Measurements from ENCODE around the gene ABCG5.

ABCG5 gene

GRCh38 chr2:43764086-43764705 lies 74.4 kb downstream of the ABCG5 start:
- Histone ChIP-seq H3K27ac (replicated peaks) (no peak overlapping the region), H3K27me3 (ENCODE audit: insufficient read depth, poor library complexity, severe bottlenecking) (peaks cover 7% of the 10 kb centered on the region), H3K4me3 (replicated peaks; ENCODE audit: insufficient read depth, low read length) (no peak overlapping the region)
- no peak for TF ChIP-seq POLR2AphosphoS5 (IDR thresholded peaks at IDR 0.05; ENCODE audit: low read depth)
- no peak for TF ChIP-seq GABPA (IDR thresholded peaks at IDR 0.05; ENCODE audit: low read depth)
- no peak for TF ChIP-seq REST (IDR thresholded peaks at IDR 0.05; ENCODE audit: insufficient replicate concordance, low read depth)
- no peak for TF ChIP-seq SPI1 (IDR thresholded peaks at IDR 0.05; ENCODE audit: borderline replicate concordance, low read depth)
- no peak for TF ChIP-seq CTCF (IDR thresholded peaks at IDR 0.05; ENCODE audit: insufficient read depth, low read length)
- no peak for DNase-seq (ENCODE audit: low read depth in 1 of 2, low spot score in 1 of 2)

- TF ChIP-seq GABPA (IDR thresholded peaks at IDR 0.05; ENCODE audit: low read depth): no peak
- no peak for TF ChIP-seq CTCF (IDR thresholded peaks at IDR 0.05; ENCODE audit: insufficient read depth, low read length)
- TF ChIP-seq REST (IDR thresholded peaks at IDR 0.05; ENCODE audit: insufficient replicate concordance, low read depth): no peak
- no peak for TF ChIP-seq SPI1 (IDR thresholded peaks at IDR 0.05; ENCODE audit: borderline replicate concordance, low read depth)
- TF ChIP-seq POLR2AphosphoS5 (IDR thresholded peaks at IDR 0.05; ENCODE audit: low read depth): no peak
- Histone ChIP-seq H3K4me3 (replicated peaks; ENCODE audit: insufficient read depth, low read length) (no peak overlapping the region), H3K27ac (replicated peaks) (no peak overlapping the region), H3K27me3 (ENCODE audit: insufficient read depth, poor library complexity, severe bottlenecking) (peaks cover 6% of the 10 kb centered on the region)
- no peak for DNase-seq (ENCODE audit: low read depth in 1 of 2, low spot score in 1 of 2)
These were observed 75.5 kb downstream of the ABCG5 start for GRCh38 chr2:43763091-43763490.

All from HL-60 (cell line).